SK-MEL-5 (cell line): Measurements from ENCODE around the gene CEACAM5. TPM values are rescaled to one million over a fixed set of nuclear protein-coding genes. Genes with fewer than 3 reads are reported as not detected.
"Not testable (repeated sequence)": the region's sequence is repeated elsewhere in the genome, so short reads cannot be mapped to it uniquely, and the experiment has no call there.

Experiments used
- DNase-seq: peaks from one replicate; pipeline ENCODE4 v3.0.0-alpha.2; 2016; ENCODE audit warnings: low read depth, low spot score
- in situ Hi-C: cut with HindIII; loops from 2 replicates; pipeline ENCODE4 v1.10.0; 2016; ENCODE audit warnings: low sequenced_read_pairs, high pct_unique_total_duplicates, low pct_unique_long_range_greater_than_20kb
- total RNA-seq: library from RNA; depleted of rRNA; stranded (reverse); fragments of >200 nt; shearing (Covaris generic); gene quantifications from 2 replicates; pipeline ENCODE4 v1.2.3, GENCODE V29; 2014

CEACAM5 gene
- total RNA-seq, 1 experiment from 2014 or later, result not detected

DNA sequence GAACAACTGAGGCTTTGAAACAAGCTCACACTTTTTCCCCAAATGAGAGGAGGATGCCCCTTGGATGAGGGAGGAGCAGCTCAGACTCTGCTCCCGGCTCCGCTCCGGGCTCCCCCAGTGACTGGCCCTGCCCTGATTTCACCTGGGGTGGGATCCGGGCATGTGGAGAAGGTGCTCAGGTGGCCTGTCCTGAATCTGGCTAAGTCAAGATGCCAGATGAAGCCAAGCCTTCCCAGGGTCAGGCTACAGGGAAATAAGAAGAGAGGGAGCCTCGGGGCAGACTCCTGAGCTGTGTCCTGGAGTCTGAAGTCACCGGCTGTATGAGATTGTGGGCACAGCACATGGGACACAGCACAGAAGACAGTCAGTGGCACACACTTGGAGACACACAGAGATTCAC lies 10.3 kb downstream of the CEACAM5 start:
- DNase-seq, result no peak
- in situ Hi-C loops, result no loop called here

- DNase-seq, result no peak
- in situ Hi-C loops, result no loop called here
Observed at GRCh38 chr19:41720103-41720502, 11.7 kb downstream of the CEACAM5 start.

DNA sequence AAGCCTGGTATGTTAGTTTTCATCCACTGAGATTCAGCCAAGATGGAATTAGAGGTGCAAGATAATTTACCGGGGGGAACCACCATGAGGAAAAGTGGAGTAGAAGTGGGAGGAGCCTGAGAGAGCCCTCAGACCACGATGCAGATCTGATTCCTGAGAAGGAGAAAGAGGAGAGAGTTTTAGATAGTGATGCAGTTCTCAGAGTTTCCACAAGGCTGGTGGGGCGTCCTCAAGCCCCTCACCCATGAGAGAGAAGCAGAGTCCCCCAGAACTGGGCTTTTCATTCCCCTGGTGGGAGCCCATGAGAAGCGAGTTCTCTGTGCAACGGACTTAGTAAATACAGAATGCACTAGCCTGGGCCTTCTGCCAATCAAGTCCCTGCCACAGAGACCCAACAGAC lies 18.1 kb downstream of the CEACAM5 start:
- no peak for DNase-seq
- in situ Hi-C loops, result no loop called here

DNA sequence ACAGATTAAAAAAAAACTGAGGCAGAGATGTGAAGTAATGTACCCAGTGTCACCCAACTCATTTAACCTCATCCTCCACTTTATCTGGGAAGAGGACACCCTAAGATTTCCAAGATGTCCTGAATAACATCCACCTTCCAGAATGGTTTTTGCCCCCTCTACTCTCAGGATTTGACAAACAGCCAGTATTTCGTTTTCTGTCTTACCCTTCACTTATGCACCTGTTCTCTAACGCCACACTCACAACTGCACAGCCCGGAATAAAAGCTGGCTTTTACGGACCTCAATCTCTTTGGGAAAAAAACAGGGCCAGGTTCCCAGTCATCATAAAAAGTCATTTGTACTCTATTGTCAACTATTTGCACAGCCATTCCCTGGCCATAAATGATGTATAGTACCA lies 25.7 kb downstream of the CEACAM5 start:
- DNase-seq, result no peak
- in situ Hi-C loops, result no loop called here

- in situ Hi-C loops, result no loop called here
Observed at GRCh38 chr19:41734585-41734984, 26.2 kb downstream of the CEACAM5 start.

GRCh38 chr19:41735071-41735600 lies 26.7 kb downstream of the CEACAM5 start:
- in situ Hi-C loops, result no loop called here
- DNase-seq, result no peak

More at GRCh38 chr19:41734585-41734984, 26.2 kb downstream of the CEACAM5 start:
- no peak for DNase-seq

- no peak for DNase-seq
- in situ Hi-C loops, result no loop called here
Observed at GRCh38 chr19:41739361-41739760, 30.9 kb downstream of the CEACAM5 start.

- in situ Hi-C loops, result no loop called here
- no peak for DNase-seq
Observed at GRCh38 chr19:41740415-41741243, 32.2 kb downstream of the CEACAM5 start.

- in situ Hi-C loops, result no loop called here
Observed at GRCh38 chr19:41741244-41741554, 32.8 kb downstream of the CEACAM5 start.

DNA sequence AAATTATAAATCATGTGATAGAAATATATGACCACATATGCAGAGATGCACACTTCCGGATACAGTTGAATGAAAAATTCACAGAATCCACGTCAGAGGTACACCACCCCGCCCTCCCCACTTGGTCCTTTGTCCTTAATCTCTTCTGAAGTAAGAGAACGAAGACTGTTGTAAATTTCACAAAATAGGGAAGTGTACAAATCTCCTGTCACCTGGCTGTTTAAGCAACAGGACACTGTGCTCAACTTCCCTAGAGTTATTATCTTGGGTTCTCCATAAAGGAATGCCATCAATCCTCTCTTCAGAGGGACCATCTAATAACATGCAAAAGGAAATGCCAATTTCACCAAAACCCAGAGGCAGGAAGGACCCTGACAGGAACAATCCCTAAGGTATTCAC lies 36.4 kb downstream of the CEACAM5 start:
- DNase-seq, result no peak
- in situ Hi-C loops, result no loop called here

More at GRCh38 chr19:41741244-41741554, 32.8 kb downstream of the CEACAM5 start:
- no peak for DNase-seq

- in situ Hi-C loops, result no loop called here
- DNase-seq, result no peak
Observed at GRCh38 chr19:41745756-41746155, 37.3 kb downstream of the CEACAM5 start.

DNA sequence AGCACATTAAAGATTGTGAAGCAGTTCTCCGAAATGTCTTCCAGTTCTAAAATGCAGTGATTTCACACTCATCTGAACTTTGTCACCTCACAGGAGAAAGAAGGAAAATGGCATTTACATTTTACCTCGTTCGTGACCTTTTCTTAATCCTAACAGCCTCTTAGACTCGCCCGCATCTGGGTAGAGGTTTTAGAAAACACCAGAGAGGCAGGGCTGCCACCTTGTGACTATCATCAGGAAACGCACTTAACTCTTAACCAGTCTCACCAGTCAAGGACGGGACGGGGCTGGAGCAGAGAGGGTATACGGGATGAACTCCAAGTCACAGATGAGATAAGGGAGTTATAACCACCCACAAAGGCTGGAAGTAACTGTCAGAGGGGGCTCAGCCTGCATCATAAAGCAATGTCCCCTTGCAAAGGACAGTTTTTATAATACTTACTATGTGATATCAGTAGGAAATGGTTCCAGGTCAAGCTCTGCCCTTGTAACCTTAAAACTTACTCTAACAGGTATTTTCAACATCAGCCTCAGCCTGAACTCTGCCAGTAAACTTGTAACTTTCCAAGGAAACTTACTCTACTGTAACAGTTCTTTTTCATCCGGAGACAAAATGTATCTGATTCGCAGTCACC lies 38.3 kb downstream of the CEACAM5 start:
- peak; percentile 72 for DNase-seq
- in situ Hi-C loops, result no loop called here

- DNase-seq, result no peak
- in situ Hi-C loops, result no loop called here
Observed at GRCh38 chr19:41748012-41748411, 39.6 kb downstream of the CEACAM5 start.

GRCh38 chr19:41750248-41751134 lies 42.1 kb downstream of the CEACAM5 start:
- DNase-seq, in situ Hi-C loops: not testable (repeated sequence)

GRCh38 chr19:41753159-41753558 lies 44.7 kb downstream of the CEACAM5 start:
- in situ Hi-C loops, result no loop called here
- DNase-seq, result peak; percentile 69

GRCh38 chr19:41753936-41754529 lies 45.6 kb downstream of the CEACAM5 start:
- peak; percentile 72 for DNase-seq
- in situ Hi-C loops, result no loop called here

DNA sequence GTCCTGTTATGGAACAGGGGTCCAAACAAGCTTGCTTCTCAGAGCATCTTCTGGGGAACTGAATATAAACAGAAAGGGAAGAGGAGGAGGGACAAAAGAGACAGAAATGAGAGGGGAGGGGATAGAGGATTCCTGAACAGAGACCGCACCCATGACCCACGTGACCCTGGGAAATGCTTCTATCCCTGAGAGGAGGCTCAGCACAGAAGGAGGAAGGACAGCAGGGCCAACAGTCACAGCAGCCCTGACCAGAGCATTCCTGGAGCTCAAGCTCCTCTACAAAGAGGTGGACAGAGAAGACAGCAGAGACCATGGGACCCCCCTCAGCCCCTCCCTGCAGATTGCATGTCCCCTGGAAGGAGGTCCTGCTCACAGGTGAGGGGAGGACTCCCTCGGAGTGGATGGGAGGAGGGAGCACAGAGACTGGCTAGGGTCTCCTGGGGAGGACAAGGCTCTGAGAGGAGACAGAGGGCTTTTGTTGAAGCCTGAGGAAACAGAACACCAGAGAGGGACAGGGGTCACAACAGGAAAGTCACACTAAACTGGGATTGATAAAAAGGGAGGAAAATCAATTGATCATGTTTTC lies 47.0 kb downstream of the CEACAM5 start, which contains the start of gene CEACAM6:
Gene CEACAM6, plus strand, starts transcription at position 203 of the 586 bp plus-strand sequence. Its CDS starts 109 bp downstream, at position 312.
- DNase-seq, result no peak
- in situ Hi-C loops, result no loop called here
